Measurements from ENCODE around the gene IARS1.

IARS1 gene

GRCh38 chr9:92293452-92294296 lies at the start of gene IARS1:
TSS of gene IARS1 (minus strand) at chr9:92293697. CDS start at chr9:92289419, 4,278 bp downstream.
- peak; percentile 94 for DNase-seq

GRCh38 chr9:92342825-92343488 lies 49.5 kb upstream of the IARS1 start:
- DNase-seq = no peak

- no peak for DNase-seq
These were observed 48.1 kb upstream of the IARS1 start for GRCh38 chr9:92341578-92341977.

- no peak for DNase-seq
These were observed 39.8 kb upstream of the IARS1 start for GRCh38 chr9:92333282-92333634.

GRCh38 chr9:92332577-92333281 lies 39.2 kb upstream of the IARS1 start:
- DNase-seq = no peak

GRCh38 chr9:92328225-92328624 lies 34.7 kb upstream of the IARS1 start:
- DNase-seq = peak; percentile 14

GRCh38 chr9:92327283-92327850 lies 33.9 kb upstream of the IARS1 start:
- DNase-seq = no peak

- DNase-seq = no peak
These were observed 32.5 kb upstream of the IARS1 start for GRCh38 chr9:92325991-92326500.

- peak; percentile 87 for DNase-seq
These were observed 31.9 kb upstream of the IARS1 start, which contains the start of the genes CENPP and NOL8 for GRCh38 chr9:92325269-92325990. TSS of gene CENPP (plus strand) at chr9:92325953. TSS of gene NOL8 (minus strand) at chr9:92325350. CDS start at chr9:92324161, 1,189 bp downstream.

GRCh38 chr9:92324889-92325268 lies 31.4 kb upstream of the IARS1 start:
- no peak for DNase-seq

GRCh38 chr9:92324431-92324830 lies 30.9 kb upstream of the IARS1 start:
- DNase-seq = no peak

- DNase-seq = no peak
These were observed 22.0 kb upstream of the IARS1 start for GRCh38 chr9:92315456-92315855.

GRCh38 chr9:92313624-92314012 lies 20.1 kb upstream of the IARS1 start:
- no peak for DNase-seq

GRCh38 chr9:92312887-92313623 lies 19.6 kb upstream of the IARS1 start:
- DNase-seq = no peak

- no peak for DNase-seq
These were observed 17.1 kb upstream of the IARS1 start for GRCh38 chr9:92310562-92310961.

- DNase-seq = no peak
These were observed 15.4 kb upstream of the IARS1 start for GRCh38 chr9:92308893-92309292.

- no peak for DNase-seq
These were observed 7.4 kb upstream of the IARS1 start for GRCh38 chr9:92300936-92301335.

- no peak for DNase-seq
These were observed 5.6 kb upstream of the IARS1 start for GRCh38 chr9:92299116-92299515.

GRCh38 chr9:92298036-92298435 lies 4.5 kb upstream of the IARS1 start:
- no peak for DNase-seq

GRCh38 chr9:92297611-92298010 lies 4.1 kb upstream of the IARS1 start:
- no peak for DNase-seq

- no peak for DNase-seq
These were observed 2.3 kb upstream of the IARS1 start for GRCh38 chr9:92295827-92296258.
